ENCODE data around the gene COPS3.

GRCh38 chr17:17328251-17328650 lies 47.2 kb upstream of the COPS3 start:
- TF ChIP-seq TAF1 (IDR thresholded peaks at IDR 0.05; ENCODE audit: low read depth, low read length) (no peak), POLR2A (IDR thresholded peaks at IDR 0.05; ENCODE audit: low read depth, low read length) (no peak), POLR2AphosphoS5 (IDR thresholded peaks at IDR 0.05; ENCODE audit: low read depth, low read length) (no peak), PAX5 (IDR thresholded peaks at IDR 0.05; ENCODE audit: insufficient read depth, low read length, severe bottlenecking) (no peak)
